H1 (cell line): ENCODE measurements around the gene RIF1. TPM values are rescaled to one million over a fixed set of nuclear protein-coding genes. Genes with fewer than 3 reads are reported as not detected.

Source experiments
- CHD7 ChIP-seq: fragments of 300-600 bp; sonication (generic); IDR thresholded peaks from 2 replicates; pipeline ENCODE4 v1.7.1; 2012; ENCODE audit warnings: low read length, moderate library complexity, mild to moderate bottlenecking, inconsistent platforms; ENCODE audit not compliant: insufficient replicate concordance
- polyA plus RNA-seq, 7 experiments: library from polyadenylated mRNA; depleted of rRNA in 3 of 7; stranded (reverse) in 5 of 7; unstranded in 2 of 7; fragments of >200 nt in 5 of 7; fragments of 200-250 nt in 2 of 7; gene quantifications; 1 replicate in 5 of 7; 2 replicates in 1 of 7; 4 replicates in 1 of 7; pipeline versions ENCODE4 v1.2.1 to v1.2.3, GENCODE V29; 2011 to 2013; ENCODE audit warnings: missing spikeins in 2 of 7, mixed read lengths in 2 of 7
- total RNA-seq: library from RNA; stranded (reverse); fragmentation: NEBNext Ultra II Directional; extraction: Animal tissue kit (Norgen Biotek cat#: 25700); gene quantifications from 2 replicates; pipeline ENCODE4 v1.2.1, GENCODE V29; 2021

The RIF1 gene
- total and polyA plus RNA-seq, 2 of the 8 experiments (the other 6 are each of a cell fraction or from before 2014, with no cell fraction given) = 9.5 to 104 TPM

DNA sequence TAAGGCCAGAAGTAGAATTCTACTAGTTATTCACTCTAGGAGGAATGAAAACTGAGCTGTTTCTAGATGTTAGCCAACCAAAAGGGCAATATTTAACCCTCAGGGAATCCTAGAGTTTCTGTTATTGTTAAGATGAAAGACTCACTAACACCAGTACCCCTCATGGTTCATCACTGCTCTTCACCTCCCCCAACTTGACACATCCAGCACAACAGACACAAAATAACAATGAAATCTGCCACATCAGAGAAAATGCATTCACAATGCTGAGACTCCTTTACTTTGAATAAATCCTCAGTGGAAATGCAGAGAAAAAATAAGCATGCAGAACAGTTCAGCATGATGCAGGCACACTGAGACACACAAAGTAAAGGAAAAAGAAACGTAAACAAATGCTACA lies 111.3 kb downstream of the RIF1 start (continued):
- no peak for TF ChIP-seq CHD7
